ENCODE data around the gene ARMC5.

DNA sequence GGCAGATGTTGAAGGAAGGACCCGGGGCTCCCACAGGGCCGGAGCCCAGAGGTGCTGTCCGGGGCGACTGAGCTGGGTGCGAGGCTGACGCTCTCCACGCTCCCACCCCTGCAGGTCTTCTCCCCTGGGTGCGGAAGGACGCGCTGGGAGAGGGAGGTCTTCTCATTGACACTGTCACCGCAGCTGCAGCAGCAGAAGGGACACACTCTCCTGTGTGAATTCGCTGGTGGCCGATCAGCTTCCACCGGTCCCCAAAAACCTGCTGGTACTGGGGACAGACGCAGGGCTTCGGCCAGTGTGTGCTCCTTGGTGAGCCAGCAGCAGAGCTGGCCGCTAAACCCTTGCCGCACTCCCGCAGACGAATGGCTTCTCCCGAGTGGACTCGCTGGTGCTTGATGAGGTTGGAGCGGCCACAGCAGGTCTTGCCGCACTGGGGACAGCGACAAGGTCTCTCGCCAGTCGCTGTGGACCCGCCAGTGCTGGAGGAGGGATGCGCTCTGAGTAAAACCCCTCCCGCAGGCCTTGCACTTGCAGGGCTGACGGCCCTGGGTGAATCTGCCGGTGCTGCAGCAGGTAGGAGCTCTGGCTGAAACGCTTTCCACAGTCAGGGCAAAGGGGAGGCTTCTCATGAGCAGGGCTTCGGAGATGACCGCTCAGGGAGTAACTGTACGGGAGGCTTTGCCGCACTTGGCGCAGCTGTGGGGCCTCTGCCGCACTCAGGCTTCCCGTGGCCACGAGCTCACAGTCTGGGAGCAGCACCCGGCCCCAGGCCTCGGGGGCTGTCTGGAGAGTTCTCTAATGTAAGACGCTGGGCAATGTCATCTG is 22.9 kb upstream of the ARMC5 start:
- TF ChIP-seq, protein P1, sequence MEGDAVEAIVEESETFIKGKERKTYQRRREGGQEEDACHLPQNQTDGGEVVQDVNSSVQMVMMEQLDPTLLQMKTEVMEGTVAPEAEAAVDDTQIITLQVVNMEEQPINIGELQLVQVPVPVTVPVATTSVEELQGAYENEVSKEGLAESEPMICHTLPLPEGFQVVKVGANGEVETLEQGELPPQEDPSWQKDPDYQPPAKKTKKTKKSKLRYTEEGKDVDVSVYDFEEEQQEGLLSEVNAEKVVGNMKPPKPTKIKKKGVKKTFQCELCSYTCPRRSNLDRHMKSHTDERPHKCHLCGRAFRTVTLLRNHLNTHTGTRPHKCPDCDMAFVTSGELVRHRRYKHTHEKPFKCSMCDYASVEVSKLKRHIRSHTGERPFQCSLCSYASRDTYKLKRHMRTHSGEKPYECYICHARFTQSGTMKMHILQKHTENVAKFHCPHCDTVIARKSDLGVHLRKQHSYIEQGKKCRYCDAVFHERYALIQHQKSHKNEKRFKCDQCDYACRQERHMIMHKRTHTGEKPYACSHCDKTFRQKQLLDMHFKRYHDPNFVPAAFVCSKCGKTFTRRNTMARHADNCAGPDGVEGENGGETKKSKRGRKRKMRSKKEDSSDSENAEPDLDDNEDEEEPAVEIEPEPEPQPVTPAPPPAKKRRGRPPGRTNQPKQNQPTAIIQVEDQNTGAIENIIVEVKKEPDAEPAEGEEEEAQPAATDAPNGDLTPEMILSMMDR (IDR thresholded peaks at IDR 0.05 in 2 of 3, conservative IDR thresholded peaks at IDR 0.05 in 1 of 3; ENCODE audit: insufficient read depth in 2 of 3, low read depth in 1 of 3, low read length in 3 of 3), result no peak
- TF ChIP-seq TAF9B (IDR thresholded peaks at IDR 0.05; ENCODE audit: partially characterized antibody) (no peak), ZNF263 (CRISPR knock-in tag; IDR thresholded peaks at IDR 0.05; ENCODE audit: borderline replicate concordance) (no peak), ARNT (IDR thresholded peaks at IDR 0.05) (no peak), RBBP5 (IDR thresholded peaks at IDR 0.05; ENCODE audit: borderline replicate concordance, insufficient read depth, low read length, poor library complexity, severe bottlenecking) (no peak), GABPB1 (CRISPR knock-in tag; IDR thresholded peaks at IDR 0.05) (no peak), NRF1 (conservative IDR thresholded peaks at IDR 0.05 in 1 of 2, IDR thresholded peaks at IDR 0.05 in 1 of 2) (no peak), ZKSCAN8 (CRISPR knock-in tag; IDR thresholded peaks at IDR 0.05) (no peak), HNRNPLL (IDR thresholded peaks at IDR 0.05; ENCODE audit: low read depth, low read length, poor library complexity, severe bottlenecking) (no peak), TOE1 (IDR thresholded peaks at IDR 0.05; ENCODE audit: borderline replicate concordance) (no peak), TOE1 (CRISPR knock-in tag; IDR thresholded peaks at IDR 0.05; ENCODE audit: borderline replicate concordance, low read depth) (no peak), GABPA (tag; conservative IDR thresholded peaks at IDR 0.05; ENCODE audit: low read depth) (no peak)
- TF ChIP-seq, protein P2, sequence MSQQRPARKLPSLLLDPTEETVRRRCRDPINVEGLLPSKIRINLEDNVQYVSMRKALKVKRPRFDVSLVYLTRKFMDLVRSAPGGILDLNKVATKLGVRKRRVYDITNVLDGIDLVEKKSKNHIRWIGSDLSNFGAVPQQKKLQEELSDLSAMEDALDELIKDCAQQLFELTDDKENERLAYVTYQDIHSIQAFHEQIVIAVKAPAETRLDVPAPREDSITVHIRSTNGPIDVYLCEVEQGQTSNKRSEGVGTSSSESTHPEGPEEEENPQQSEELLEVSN (IDR thresholded peaks at IDR 0.05; ENCODE audit: borderline replicate concordance in 1 of 2, extremely low read depth in 1 of 2, insufficient read depth in 1 of 2, insufficient read length in 1 of 2, low read depth in 1 of 2, low read length in 1 of 2, poor library complexity in 1 of 2, severe bottlenecking in 1 of 2), result no peak
